GM18502 (cell line): ENCODE data around the gene IDH3B.
A peak's percentile ranks its signal among the peaks of the same experiment; 100 is the strongest.

Source experiments
- ATAC-seq: cut with Tn5 transposase; IDR thresholded peaks from one replicate; pipeline ENCODE4 v1.9.1; 2021; ENCODE audit warnings: mild to moderate bottlenecking; ENCODE audit not compliant: unreplicated experiment, poor library complexity

The IDH3B gene

DNA sequence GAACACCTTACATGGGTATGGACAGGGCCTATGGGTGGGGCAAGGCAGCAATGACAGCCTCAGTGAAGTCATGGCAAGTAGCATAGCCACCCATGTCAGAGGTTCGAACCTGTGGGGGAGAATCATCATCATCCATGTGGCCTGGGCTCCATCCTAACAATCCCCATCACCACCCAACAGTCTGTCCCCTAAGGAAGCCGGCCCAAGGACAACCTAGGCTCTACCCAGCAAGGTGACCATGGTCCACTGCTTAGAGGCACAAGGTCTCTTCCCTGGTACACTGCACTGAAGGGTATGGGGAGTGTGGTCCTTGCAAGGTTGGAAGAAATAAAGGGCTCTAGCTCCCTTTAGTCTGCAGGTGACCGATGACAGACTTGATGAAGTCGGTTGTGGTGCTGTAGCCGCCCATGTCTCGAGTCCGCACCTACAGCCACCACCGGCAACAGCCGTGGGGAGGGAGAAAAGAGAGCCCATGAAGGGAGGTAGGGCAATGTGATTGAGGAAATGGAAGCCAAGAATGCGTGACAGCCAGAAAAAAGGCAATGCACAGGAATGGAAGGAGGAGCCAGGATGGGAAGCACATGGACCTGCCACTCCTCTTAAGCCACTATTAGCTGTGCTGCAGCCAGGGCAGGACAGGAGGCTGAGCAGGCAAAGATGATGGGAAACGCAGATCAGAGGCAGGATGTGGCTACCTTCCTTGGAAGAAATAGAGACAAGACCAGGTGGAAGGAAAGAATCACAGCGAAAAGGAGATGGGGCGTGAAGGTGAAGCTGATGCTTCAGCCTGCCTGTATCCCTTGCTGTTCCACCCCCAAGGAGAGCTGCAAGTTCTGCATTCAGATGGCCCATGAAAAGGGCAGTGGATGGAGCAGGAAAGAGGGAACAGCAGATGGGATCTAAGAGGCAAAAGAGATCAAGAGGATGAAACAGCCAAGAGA lies 5.3 kb downstream of the IDH3B start:
- no peak for ATAC-seq

- ATAC-seq, result no peak
These were observed 6.3 kb downstream of the IDH3B start for GRCh38 chr20:2657674-2658073.

DNA sequence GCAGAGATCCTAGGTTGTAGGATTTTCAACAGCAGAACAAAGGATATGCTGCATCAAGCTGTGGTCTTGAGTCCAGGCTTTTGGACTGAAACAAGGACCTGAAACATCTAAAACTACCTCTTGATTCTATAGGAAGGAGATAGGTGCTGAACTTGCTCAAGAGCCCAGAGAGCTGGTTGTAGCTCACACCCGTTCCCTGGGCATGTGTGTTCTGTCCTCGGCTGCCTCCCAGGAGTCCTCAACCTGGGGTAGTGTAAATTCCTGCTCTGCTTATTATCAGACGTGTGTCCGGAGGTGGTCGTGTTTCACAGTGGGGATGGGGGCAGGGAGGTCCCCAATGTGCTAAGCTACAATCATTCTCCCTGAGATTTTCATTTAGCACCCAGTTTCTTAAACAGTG lies 6.8 kb downstream of the IDH3B start:
- ATAC-seq, result no peak

- no peak for ATAC-seq
These were observed 7.4 kb downstream of the IDH3B start for GRCh38 chr20:2656471-2657117.

- no peak for ATAC-seq
These were observed 8.5 kb downstream of the IDH3B start for GRCh38 chr20:2655331-2656116.

DNA sequence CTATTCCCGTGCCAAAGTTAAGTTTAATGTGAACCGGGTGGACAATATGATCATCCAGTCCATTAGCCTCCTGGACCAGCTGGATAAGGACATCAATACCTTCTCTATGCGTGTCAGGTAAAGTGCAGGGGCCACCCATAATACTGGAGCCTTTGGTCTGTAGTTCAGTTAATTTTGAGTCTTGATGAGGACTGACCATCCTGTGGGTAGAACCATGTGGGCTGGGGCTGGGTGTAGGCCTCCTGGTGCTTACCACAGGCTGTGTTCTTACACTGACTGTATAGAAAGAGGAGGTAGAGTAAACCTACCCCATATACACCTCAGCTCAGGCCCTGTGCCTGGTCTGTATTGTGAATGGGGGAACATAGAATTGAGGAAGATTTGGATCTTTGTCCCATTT lies 9.2 kb downstream of the IDH3B start:
- no peak for ATAC-seq

- no peak for ATAC-seq
These were observed 9.6 kb downstream of the IDH3B start for GRCh38 chr20:2654384-2654822.

DNA sequence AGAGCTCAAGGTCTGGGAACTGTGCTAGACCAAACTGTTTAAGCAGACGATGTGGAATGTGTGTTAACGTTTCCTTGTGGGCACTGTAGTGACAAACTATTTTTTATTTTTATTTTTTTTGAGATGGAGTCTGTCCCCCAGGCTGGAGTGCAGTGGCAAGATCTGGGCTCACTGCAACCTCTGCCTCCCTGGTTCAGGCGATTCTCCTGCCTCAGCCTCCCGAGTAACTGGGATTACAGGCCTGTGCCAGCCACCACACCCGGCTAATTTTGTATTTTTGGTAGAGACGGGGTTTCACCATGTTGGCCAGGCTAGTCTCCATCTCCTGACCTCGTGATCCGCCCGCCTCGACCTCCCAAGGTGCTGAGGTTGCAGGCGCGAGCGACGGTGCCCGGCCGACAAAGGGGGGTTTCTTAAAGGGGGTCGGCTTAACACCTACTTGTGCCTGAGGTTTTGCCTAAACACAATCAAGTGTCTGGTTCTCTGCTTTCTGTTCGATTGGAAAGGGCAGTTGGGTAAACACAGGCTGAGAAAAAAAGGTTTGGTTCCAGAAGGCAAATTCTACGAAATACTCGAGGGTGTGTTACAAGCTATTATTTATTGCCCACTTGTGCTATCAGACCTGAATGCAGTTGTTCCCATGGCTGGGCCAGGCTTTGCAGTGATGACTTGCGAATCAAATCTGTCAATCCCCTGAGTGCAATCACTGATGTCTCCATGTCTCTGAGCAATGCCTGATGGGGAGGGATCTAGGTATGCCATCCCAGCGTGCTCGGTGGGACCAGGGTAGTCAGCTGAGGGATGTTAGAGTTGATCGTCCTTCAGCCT lies 10.2 kb downstream of the IDH3B start:
- no peak for ATAC-seq

DNA sequence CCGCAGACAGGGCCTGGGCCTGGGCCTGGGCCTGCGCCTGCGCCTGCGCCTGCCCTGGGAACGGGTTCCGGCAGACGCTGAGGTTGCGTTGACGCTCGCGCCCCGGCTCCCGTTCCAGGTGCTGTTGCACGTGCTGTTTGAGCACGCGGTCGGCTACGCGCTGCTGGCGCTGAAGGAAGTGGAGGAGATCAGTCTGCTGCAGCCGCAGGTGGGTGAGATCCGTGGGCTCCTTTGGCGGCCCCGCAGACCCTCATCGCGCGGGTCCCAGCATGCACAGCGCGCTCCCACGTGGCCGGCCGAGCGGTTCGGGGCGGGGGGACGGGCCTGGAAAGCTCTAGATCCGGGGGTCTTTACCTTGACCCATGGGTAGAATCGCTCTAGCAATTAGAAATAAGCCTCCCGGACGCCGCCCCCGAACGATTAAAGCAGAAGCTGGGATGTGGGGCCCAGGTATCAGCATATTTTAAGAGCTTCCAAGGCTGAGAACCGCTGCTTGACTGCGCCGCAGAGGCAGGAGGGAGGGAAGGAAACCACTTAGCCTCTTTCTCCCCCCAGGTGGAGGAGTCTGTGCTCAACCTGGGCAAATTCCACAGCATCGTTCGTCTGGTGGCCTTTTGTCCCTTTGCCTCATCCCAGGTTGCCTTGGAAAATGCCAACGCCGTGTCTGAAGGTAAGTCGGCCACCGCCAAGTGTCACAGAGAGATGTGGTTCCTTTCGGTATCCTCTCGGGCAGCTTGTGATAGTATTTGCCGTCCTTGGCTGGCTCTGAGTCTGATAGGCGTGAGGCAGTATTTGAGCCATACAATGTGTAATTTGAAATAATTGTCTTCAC lies 11.1 kb downstream of the IDH3B start:
- ATAC-seq, result peak; percentile 48

DNA sequence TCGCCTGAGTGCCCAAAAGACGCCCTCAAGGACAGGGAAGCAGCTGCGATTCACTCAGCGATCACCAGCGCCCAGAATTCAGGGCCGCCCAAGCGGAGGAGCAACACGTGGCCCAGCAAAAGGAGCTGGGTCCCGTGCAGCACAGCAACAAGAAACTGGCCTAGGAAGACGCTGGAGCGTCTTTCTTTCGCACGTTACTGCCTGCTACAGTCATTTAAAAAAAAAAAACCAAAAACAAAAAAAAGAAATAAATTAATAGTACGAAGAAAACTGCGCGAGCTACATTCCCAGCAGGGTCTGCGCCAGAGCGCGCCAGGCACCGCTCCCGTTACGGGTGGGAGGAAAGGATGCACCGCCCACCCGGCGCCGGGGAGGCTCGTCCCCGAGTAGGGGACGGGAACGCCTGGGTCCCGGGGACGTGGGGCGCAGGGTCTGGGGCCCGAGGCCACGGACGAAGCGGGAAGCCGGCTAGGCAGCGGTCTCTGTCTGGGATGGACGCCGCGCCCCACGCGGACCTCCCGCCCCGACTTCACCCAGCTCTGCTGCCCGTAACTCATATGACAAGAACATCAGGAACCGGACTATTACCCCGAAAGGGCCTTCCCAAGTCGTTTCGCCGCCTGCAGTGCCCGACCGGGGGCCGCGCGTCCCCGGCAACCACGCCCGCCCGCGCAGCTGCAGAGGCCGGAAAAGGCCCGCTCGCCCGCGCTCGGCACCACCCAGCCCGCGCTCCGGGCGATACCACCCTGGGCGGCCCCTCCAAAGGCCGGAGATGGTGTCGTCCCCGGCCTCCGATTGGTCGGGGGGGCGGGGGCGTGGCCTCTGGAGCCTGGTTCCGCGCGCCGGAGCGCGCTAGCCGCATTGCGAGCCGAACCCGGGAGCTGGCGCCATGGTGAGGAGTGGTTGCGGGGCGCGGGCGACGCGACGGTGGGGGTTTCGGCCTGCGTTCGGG lies 12.0 kb downstream of the IDH3B start, which contains the start of gene NOP56:
Gene NOP56, plus strand, starts transcription at position 861 of the 952 bp plus-strand sequence. Its CDS starts 29 bp downstream, at position 890.
- ATAC-seq, result peak; percentile 84

- ATAC-seq, result no peak
These were observed 20.3 kb downstream of the IDH3B start for GRCh38 chr20:2643708-2644107.

GRCh38 chr20:2640899-2641298 lies 23.1 kb downstream of the IDH3B start:
- no peak for ATAC-seq

- ATAC-seq, result no peak
These were observed 23.8 kb downstream of the IDH3B start for GRCh38 chr20:2640260-2640659.

- no peak for ATAC-seq
These were observed 26.8 kb downstream of the IDH3B start for GRCh38 chr20:2637246-2637645.

DNA sequence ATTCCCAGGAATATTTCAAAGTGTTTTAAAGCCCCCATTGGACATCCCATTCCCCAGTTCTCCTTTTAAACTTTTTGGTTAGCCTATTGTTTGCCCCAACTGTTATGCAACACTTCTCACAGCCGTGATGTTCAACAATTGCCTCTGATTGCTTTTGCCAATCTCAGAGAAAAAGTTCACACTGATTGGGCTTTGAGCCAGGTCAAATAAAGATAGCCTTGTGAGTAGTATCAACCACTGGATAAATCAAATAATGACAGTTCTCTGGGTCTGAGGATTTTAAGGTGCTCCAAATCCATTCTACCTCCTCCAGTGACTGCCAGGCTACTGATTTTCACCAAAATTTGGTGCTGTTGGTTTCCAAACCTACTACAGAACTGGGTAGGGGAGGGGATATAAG lies 30.6 kb downstream of the IDH3B start:
- no peak for ATAC-seq

DNA sequence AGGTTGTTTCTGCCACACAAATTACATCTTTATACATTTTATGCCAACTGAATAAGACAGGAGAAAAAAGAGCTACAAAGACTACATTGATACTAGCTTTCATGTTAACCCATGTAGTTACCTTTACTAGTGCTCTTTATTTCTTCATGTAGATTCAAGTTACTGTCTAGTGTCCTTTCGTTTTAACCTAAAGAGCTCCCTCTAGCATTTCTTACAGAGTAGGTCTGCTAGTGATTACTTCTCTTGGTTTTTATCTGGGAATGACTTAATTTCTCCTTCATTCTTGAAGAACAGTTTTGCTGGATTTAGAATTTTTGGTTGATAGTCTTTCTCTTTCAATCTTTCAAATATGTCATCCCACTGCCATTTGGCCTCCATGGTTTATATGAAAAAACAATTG lies 32.8 kb downstream of the IDH3B start:
- no peak for ATAC-seq

GRCh38 chr20:2626853-2627541 lies 37.0 kb downstream of the IDH3B start:
- no peak for ATAC-seq
